ENCODE results near the gene KLRG1.

DNA sequence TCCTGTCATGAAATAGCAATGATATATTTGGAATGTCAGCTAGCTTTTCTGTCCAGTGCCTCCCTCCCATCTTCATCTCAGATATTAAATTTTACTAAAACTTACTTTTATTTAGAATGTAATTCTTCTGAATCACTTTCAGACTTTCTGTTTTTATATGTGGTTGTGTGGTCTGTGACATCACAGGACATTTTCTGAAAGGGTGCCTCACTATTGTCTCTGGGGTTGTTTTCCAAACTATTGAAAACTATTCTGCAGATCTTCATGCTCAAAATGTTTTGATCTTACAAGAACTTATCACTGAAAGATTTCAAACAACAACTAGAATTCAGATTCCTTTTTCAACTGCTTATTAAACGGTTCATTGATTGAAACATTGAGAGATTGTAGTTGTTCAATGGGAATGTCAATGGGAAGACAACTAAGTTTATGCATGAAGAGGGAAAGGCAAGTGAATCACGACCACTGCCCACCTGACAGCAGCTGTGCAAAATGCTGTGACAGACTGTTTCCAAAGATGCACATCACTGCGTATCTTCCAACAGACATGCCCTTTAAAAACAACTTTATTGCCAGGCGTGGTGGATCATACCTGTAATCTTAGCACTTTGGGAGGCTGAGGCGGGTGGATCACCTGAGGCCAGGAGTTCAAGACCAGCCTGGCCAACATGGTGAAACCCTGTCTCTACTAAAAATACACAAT is 51.3 kb downstream of the KLRG1 start:
- TF ChIP-seq POLR2A (IDR thresholded peaks at IDR 0.05; ENCODE audit: low read length) = no peak
- no peak for TF ChIP-seq GATA1 (IDR thresholded peaks at IDR 0.05; ENCODE audit: low read depth, low read length)

All from erythroblast (primary cell).